WERI-Rb-1 (cell line): ENCODE data around the gene ORC4.
A peak's percentile ranks its signal among the peaks of the same experiment; 100 is the strongest.

Experiments used
- DNase-seq: peaks from one replicate; pipeline ENCODE4 v3.0.0-alpha.2; 2020
- H3K27ac ChIP-seq: fragments of 250-450 bp; sonication (Bioruptor Pico); 2 replicates; pipeline ENCODE4 v1.5.1; 2020; ENCODE audit warnings: mild to moderate bottlenecking, moderate library complexity
- H3K27me3 ChIP-seq: fragments of 250-450 bp; sonication (Bioruptor Pico); 2 replicates; pipeline ENCODE4 v1.5.1; 2021; ENCODE audit warnings: mild to moderate bottlenecking, low read depth, moderate library complexity; ENCODE audit not compliant: insufficient read depth, severe bottlenecking
- H3K36me3 ChIP-seq: fragments of 250-450 bp; sonication (Bioruptor Pico); 2 replicates; pipeline ENCODE4 v1.5.1; 2020; ENCODE audit warnings: mild to moderate bottlenecking, moderate library complexity
- H3K4me3 ChIP-seq: 2 replicates; pipeline ENCODE4 v1.5.1; 2011; ENCODE audit warnings: low read depth, mild to moderate bottlenecking, control low read depth, low read length
- H3K9me3 ChIP-seq: fragments of 250-450 bp; sonication (Bioruptor Pico); 2 replicates; pipeline ENCODE4 v1.5.1; 2021; ENCODE audit warnings: mild to moderate bottlenecking, moderate library complexity; ENCODE audit not compliant: severe bottlenecking
- CTCF ChIP-seq: IDR thresholded peaks from 2 replicates; pipeline ENCODE4 v1.5.1; 2011; ENCODE audit warnings: low read depth, mild to moderate bottlenecking, control low read depth, inconsistent platforms, low read length

ORC4 gene

GRCh38 chr2:147939313-147939712 lies 81.2 kb downstream of the ORC4 start:
- Histone ChIP-seq H3K4me3 (no peak overlapping the region), H3K27me3 (no peaks in the 10 kb centered on the region), H3K9me3 (no peaks in the 10 kb centered on the region), H3K27ac (no peak overlapping the region), H3K36me3 (peaks cover 26% of the 10 kb centered on the region)
- DNase-seq = no peak
- no peak for TF ChIP-seq CTCF

- Histone ChIP-seq H3K27ac (no peak overlapping the region), H3K36me3 (peaks cover 27% of the 10 kb centered on the region), H3K9me3 (no peaks in the 10 kb centered on the region), H3K4me3 (no peak overlapping the region), H3K27me3 (no peaks in the 10 kb centered on the region)
- peak; percentile 56 for TF ChIP-seq CTCF
- no peak for DNase-seq
These were observed 82.7 kb downstream of the ORC4 start for GRCh38 chr2:147937744-147938349.

- no peak overlapping the region for H3K27ac ChIP-seq
- H3K36me3 ChIP-seq = peaks cover 27% of the 10 kb centered on the region
- DNase-seq = no peak
- no peaks in the 10 kb centered on the region for H3K27me3 ChIP-seq
- no peak for TF ChIP-seq CTCF
- H3K9me3 ChIP-seq = no peaks in the 10 kb centered on the region
- no peak overlapping the region for H3K4me3 ChIP-seq
These were observed 85.5 kb downstream of the ORC4 start for GRCh38 chr2:147934881-147935620.

- Histone ChIP-seq H3K36me3 (peaks cover 27% of the 10 kb centered on the region), H3K9me3 (no peaks in the 10 kb centered on the region), H3K27me3 (no peaks in the 10 kb centered on the region), H3K27ac (no peak overlapping the region), H3K4me3 (no peak overlapping the region)
- no peak for DNase-seq
- no peak for TF ChIP-seq CTCF
These were observed 86.6 kb downstream of the ORC4 start for GRCh38 chr2:147933931-147934330.

GRCh38 chr2:147927053-147927588 lies 93.4 kb downstream of the ORC4 start:
- no peak overlapping the region for H3K4me3 ChIP-seq
- H3K27ac ChIP-seq = no peak overlapping the region
- no peak for DNase-seq
- no peaks in the 10 kb centered on the region for H3K27me3 ChIP-seq
- TF ChIP-seq CTCF = no peak
- no peaks in the 10 kb centered on the region for H3K9me3 ChIP-seq
- peaks cover 14% of the 10 kb centered on the region for H3K36me3 ChIP-seq
